ENCODE results near the gene RAD54L.
A peak's percentile ranks its signal among the peaks of the same experiment; 100 is the strongest.

Gene RAD54L

DNA sequence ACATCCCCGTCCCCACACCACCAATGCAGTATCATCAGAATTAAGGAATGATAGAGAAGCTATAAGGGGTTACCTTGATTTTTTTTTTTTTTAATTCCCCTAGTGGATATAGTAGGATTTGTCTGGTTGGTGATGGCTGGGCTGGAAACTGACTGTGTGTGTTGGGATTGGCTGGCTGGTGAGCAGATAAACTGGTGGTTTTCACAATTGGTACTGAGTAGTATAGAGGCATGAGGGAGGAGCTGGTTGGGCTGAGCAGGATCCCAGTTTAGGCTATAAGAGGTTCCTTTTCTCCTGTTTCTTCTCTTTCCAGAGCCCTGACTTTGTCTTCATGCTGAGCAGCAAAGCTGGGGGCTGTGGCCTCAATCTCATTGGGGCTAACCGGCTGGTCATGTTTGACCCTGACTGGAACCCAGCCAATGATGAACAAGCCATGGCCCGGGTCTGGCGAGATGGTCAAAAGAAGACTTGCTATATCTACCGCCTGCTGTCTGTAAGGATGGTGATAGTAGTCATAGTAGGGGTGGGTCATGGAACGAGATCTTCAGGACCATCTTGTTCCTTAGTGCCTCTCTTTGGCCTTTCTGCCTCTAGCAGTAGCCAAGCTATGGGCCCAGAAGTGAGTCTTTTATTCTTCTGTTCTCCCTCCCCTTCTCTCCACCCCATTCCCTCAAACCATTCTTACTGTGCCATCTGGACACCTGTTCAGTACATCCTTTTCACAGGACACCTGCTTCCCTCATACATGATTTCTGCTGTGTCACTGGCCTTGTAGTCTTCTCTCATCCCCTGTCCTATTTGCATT is 26.9 kb downstream of the RAD54L start:
- Histone ChIP-seq H3K9ac (ENCODE audit: insufficient read length) (no peak overlapping the region), H3K27ac (no peak overlapping the region), H3K36me3 (ENCODE audit: insufficient read depth, low read length) (peaks cover 92% of the 10 kb centered on the region), H3K4me3 (no peak overlapping the region), H3K9me3 (ENCODE audit: low read depth, low read length) (no peaks in the 10 kb centered on the region)
- DNase-seq (ENCODE audit: low read depth, low spot score), result no peak
- no peak for TF ChIP-seq FOXP2 (optimal IDR thresholded peaks at IDR 0.05; ENCODE audit: control extremely low read depth, extremely low read length, insufficient read depth)
- peak; percentile 26; the same call in 1 of the 2 replicates for TF ChIP-seq POLR2AphosphoS5 (IDR thresholded peaks at IDR 0.05; ENCODE audit: borderline replicate concordance, low read depth, low read length)
- no peak for TF ChIP-seq EZH2 (IDR thresholded peaks at IDR 0.05)

DNA sequence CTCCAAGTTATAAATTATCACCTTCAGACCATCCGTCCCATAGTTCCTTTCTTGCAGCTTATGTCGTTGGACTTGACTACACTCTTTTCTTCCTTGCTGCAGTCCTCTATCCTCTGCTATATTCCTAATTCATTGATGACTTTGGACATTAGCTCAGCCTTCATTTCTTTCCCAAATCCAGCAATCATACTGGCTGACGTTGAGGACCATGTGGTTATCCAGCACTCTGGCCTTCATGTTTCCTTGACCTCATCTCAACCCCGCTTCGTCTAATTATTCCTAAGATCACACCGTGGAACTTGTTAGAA is 27.4 kb downstream of the RAD54L start:
- Histone ChIP-seq H3K9me3 (ENCODE audit: low read depth, low read length) (no peaks in the 10 kb centered on the region), H3K4me3 (no peak overlapping the region), H3K36me3 (ENCODE audit: insufficient read depth, low read length) (peaks cover 94% of the 10 kb centered on the region), H3K9ac (ENCODE audit: insufficient read length) (no peak overlapping the region), H3K27ac (no peak overlapping the region)
- TF ChIP-seq FOXP2 (optimal IDR thresholded peaks at IDR 0.05; ENCODE audit: control extremely low read depth, extremely low read length, insufficient read depth) (no peak), POLR2AphosphoS5 (IDR thresholded peaks at IDR 0.05; ENCODE audit: borderline replicate concordance, low read depth, low read length) (no peak), EZH2 (IDR thresholded peaks at IDR 0.05) (no peak)
- no peak for DNase-seq (ENCODE audit: low read depth, low spot score)

DNA sequence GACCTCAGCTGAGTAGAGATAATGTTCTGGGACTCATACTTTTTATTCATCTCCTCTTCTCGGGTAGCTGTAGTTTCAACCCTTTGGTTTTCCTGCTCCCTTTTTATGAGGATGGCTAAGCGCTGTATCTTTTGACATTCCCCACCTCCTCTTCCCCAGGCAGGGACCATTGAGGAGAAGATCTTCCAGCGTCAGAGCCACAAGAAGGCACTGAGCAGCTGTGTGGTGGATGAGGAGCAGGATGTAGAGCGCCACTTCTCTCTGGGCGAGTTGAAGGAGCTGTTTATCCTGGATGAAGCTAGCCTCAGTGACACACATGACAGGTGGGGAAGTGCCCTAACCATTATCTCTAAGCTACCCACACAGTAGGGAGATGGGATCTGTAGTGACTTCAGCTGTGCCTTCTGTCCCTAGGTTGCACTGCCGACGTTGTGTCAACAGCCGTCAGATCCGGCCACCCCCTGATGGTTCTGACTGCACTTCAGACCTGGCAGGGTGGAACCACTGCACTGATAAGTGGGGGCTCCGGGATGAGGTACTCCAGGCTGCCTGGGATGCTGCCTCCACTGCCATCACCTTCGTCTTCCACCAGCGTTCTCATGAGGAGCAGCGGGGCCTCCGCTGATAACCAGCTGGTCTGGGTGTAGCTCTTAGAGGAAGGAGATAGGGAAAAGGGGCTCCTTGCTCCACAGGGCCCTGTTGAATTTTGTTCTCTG is 30.3 kb downstream of the RAD54L start:
- DNase-seq (ENCODE audit: low read depth, low spot score), result no peak
- Histone ChIP-seq H3K9me3 (ENCODE audit: low read depth, low read length) (no peaks in the 10 kb centered on the region), H3K9ac (ENCODE audit: insufficient read length) (no peak overlapping the region), H3K4me3 (no peak overlapping the region), H3K27ac (no peak overlapping the region), H3K36me3 (ENCODE audit: insufficient read depth, low read length) (peaks cover 87% of the 10 kb centered on the region)
- TF ChIP-seq FOXP2 (optimal IDR thresholded peaks at IDR 0.05; ENCODE audit: control extremely low read depth, extremely low read length, insufficient read depth), result no peak

GRCh38 chr1:46278807-46279206 is 31.2 kb downstream of the RAD54L start:
- Histone ChIP-seq H3K27ac (no peak overlapping the region), H3K36me3 (ENCODE audit: insufficient read depth, low read length) (peaks cover 81% of the 10 kb centered on the region), H3K9me3 (ENCODE audit: low read depth, low read length) (no peaks in the 10 kb centered on the region), H3K4me3 (no peak overlapping the region), H3K9ac (ENCODE audit: insufficient read length) (no peak overlapping the region)
- no peak for DNase-seq (ENCODE audit: low read depth, low spot score)
- no peak for TF ChIP-seq FOXP2 (optimal IDR thresholded peaks at IDR 0.05; ENCODE audit: control extremely low read depth, extremely low read length, insufficient read depth)
- TF ChIP-seq EZH2 (IDR thresholded peaks at IDR 0.05), result no peak
- no peak for TF ChIP-seq POLR2AphosphoS5 (IDR thresholded peaks at IDR 0.05; ENCODE audit: borderline replicate concordance, low read depth, low read length)

GRCh38 chr1:46280092-46280491 is 32.5 kb downstream of the RAD54L start:
- H3K9ac ChIP-seq (ENCODE audit: insufficient read length), result no peak overlapping the region
- H3K9me3 ChIP-seq (ENCODE audit: low read depth, low read length), result no peaks in the 10 kb centered on the region
- no peak overlapping the region for H3K27ac ChIP-seq
- no peak overlapping the region for H3K4me3 ChIP-seq
- DNase-seq (ENCODE audit: low read depth, low spot score), result no peak
- TF ChIP-seq EZH2 (IDR thresholded peaks at IDR 0.05), result no peak
- TF ChIP-seq POLR2AphosphoS5 (IDR thresholded peaks at IDR 0.05; ENCODE audit: borderline replicate concordance, low read depth, low read length), result no peak
- no peak for TF ChIP-seq FOXP2 (optimal IDR thresholded peaks at IDR 0.05; ENCODE audit: control extremely low read depth, extremely low read length, insufficient read depth)
- peaks cover 71% of the 10 kb centered on the region for H3K36me3 ChIP-seq (ENCODE audit: insufficient read depth, low read length)

DNA sequence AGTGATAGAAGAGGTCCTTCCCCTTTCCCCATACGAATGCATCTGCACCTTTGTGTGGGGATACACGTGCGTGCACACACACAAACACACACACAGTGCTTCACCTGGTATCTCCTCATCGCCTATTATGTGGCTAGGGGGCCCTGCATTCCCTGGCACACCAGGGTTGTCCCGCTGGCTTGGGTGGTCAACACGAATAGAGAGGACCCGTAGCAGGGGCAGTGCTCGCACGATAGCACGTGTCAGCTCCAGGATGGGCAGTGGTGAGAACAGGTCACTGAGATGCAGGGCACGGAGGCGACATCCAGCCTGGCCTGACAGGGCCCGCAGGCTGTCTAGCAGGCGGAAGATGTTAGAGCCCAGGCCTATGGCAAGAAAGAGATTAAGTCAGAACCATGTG is 33.5 kb downstream of the RAD54L start:
- no peak for DNase-seq (ENCODE audit: low read depth, low spot score)
- no peak overlapping the region for H3K27ac ChIP-seq
- no peak overlapping the region for H3K9ac ChIP-seq (ENCODE audit: insufficient read length)
- TF ChIP-seq FOXP2 (optimal IDR thresholded peaks at IDR 0.05; ENCODE audit: control extremely low read depth, extremely low read length, insufficient read depth), result no peak
- TF ChIP-seq EZH2 (IDR thresholded peaks at IDR 0.05), result no peak
- TF ChIP-seq POLR2AphosphoS5 (IDR thresholded peaks at IDR 0.05; ENCODE audit: borderline replicate concordance, low read depth, low read length), result no peak; the same call in 1 of the 2 replicates
- H3K4me3 ChIP-seq, result no peak overlapping the region
- no peaks in the 10 kb centered on the region for H3K9me3 ChIP-seq (ENCODE audit: low read depth, low read length)
- H3K36me3 ChIP-seq (ENCODE audit: insufficient read depth, low read length), result peaks cover 71% of the 10 kb centered on the region

DNA sequence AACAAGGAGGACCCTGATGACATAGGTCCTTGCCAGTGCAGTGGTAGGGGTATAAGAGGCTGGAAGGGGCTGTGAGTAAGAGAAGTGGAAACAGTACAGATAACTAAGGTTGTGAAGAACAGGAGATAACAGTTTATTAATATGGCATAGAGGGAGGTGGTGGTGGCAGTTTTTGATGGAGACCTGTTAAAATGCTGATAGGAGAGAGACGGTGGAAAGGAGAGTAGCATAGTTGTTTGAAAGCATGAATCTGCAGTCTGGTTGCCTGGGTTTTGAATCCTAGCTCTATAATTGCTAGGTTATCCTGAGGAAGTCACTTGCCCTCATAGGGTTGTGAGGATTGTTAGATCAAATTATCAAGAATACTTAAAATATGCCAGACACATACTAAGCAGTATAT is 36.5 kb downstream of the RAD54L start:
- no peak overlapping the region for H3K27ac ChIP-seq
- no peak overlapping the region for H3K4me3 ChIP-seq
- H3K36me3 ChIP-seq (ENCODE audit: insufficient read depth, low read length), result peaks cover 55% of the 10 kb centered on the region
- TF ChIP-seq POLR2AphosphoS5 (IDR thresholded peaks at IDR 0.05; ENCODE audit: borderline replicate concordance, low read depth, low read length) (no peak), EZH2 (IDR thresholded peaks at IDR 0.05) (no peak), FOXP2 (optimal IDR thresholded peaks at IDR 0.05; ENCODE audit: control extremely low read depth, extremely low read length, insufficient read depth) (no peak)
- no peak overlapping the region for H3K9ac ChIP-seq (ENCODE audit: insufficient read length)
- no peaks in the 10 kb centered on the region for H3K9me3 ChIP-seq (ENCODE audit: low read depth, low read length)
- DNase-seq (ENCODE audit: low read depth, low spot score), result no peak

GRCh38 chr1:46284597-46285564 is 37.3 kb downstream of the RAD54L start:
- no peaks in the 10 kb centered on the region for H3K9me3 ChIP-seq (ENCODE audit: low read depth, low read length)
- H3K36me3 ChIP-seq (ENCODE audit: insufficient read depth, low read length), result peaks cover 47% of the 10 kb centered on the region
- no peak overlapping the region for H3K4me3 ChIP-seq
- no peak for DNase-seq (ENCODE audit: low read depth, low spot score)
- no peak overlapping the region for H3K9ac ChIP-seq (ENCODE audit: insufficient read length)
- TF ChIP-seq EZH2 (IDR thresholded peaks at IDR 0.05), result no peak
- TF ChIP-seq POLR2AphosphoS5 (IDR thresholded peaks at IDR 0.05; ENCODE audit: borderline replicate concordance, low read depth, low read length), result no peak
- TF ChIP-seq FOXP2 (optimal IDR thresholded peaks at IDR 0.05; ENCODE audit: control extremely low read depth, extremely low read length, insufficient read depth), result no peak
- H3K27ac ChIP-seq, result peak overlapping the region; percentile 52
